Lower leg skin (tissue), 4 donors: ENCODE measurements around the gene DUSP8. TPM values are rescaled to one million over a fixed set of nuclear protein-coding genes. Genes with fewer than 3 reads are reported as not detected.
"Not testable (repeated sequence)": the region's sequence is repeated elsewhere in the genome, so short reads cannot be mapped to it uniquely, and the experiment has no call there.

ENCODE experiments used
- DNase-seq, 2 donors: peaks; one replicate each; pipeline ENCODE4 v3.0.0-alpha.2; 2019; ENCODE audit warnings: low spot score in 2 of 2
- H3K4me3 ChIP-seq: fragments of 200-600 bp; sonication (generic); 2 replicates; pipeline ENCODE4 v1.5.1; 2017; ENCODE audit warnings: mild to moderate bottlenecking, low read depth; ENCODE audit not compliant: poor library complexity, severe bottlenecking
- POLR2A ChIP-seq, 2 donors: fragments of 450-650 bp; IDR thresholded peaks; one replicate each; pipeline ENCODE4 v1.6.1; 2016 to 2017; ENCODE audit warnings: antibody characterized with exemption in 2 of 2, mild to moderate bottlenecking in 1 of 2, moderate library complexity in 1 of 2
- WGBS, 2 donors: methylation state at CpG; one replicate each; pipeline ENCODE4 v1.1.5; 2018; 5-methylcytosine and 5-hydroxymethylcytosine counted together
- intact Hi-C: fragments of 100-400 bp; cut with DNase I; formaldehyde crosslinking; loops from one replicate; pipeline ENCODE4 v1.15.0; 2023; ENCODE audit warnings: low total_unique reads
- total RNA-seq, 4 donors: library from RNA; depleted of rRNA; stranded (reverse); fragments of >200 nt; gene quantifications; one replicate each; pipeline ENCODE4 v1.1.0, GENCODE V29; 2016
- TF ChIP-seq, protein P1 (sequence below), 3 donors: fragments of 450-650 bp; IDR thresholded peaks; one replicate each; pipeline ENCODE4 v1.5.1; 2016; ENCODE audit warnings: antibody characterized with exemption in 3 of 3, mild to moderate bottlenecking in 3 of 3, moderate library complexity in 2 of 3

The DUSP8 gene
- total RNA-seq, 4 donors from 2014 or later, result 4.0 to 11.6 (median 5.9) TPM

DNA sequence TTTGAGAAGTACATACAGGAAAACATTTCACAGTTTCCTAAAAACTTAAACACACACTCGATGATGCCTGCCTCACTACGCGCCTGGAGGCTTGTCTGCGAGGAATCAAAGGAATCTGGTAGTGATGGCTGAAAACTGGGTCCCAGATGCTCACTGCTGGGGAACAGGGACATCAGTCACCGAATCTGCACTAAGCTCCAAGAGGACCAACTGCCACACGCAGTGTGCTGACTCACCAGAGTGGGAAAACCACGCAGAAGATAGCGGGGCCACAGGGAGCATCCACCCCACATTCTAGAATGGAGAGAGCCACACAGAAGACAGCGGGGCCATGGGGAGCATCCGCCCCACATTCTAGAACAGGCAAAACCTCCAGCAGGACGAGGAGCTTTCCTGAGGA is 61.1 kb downstream of the DUSP8 start:
- H3K4me3 ChIP-seq, result no peak overlapping the region
- DNase-seq, result no peak
- intact Hi-C loops, result loop anchor here (10.0 kb wide), 2 partner anchors 56 to 306 kb away; no protein-coding TSS in a partner anchor
- TF ChIP-seq POLR2A (IDR thresholded peaks at IDR 0.05), result no peak
- TF ChIP-seq, protein P1, sequence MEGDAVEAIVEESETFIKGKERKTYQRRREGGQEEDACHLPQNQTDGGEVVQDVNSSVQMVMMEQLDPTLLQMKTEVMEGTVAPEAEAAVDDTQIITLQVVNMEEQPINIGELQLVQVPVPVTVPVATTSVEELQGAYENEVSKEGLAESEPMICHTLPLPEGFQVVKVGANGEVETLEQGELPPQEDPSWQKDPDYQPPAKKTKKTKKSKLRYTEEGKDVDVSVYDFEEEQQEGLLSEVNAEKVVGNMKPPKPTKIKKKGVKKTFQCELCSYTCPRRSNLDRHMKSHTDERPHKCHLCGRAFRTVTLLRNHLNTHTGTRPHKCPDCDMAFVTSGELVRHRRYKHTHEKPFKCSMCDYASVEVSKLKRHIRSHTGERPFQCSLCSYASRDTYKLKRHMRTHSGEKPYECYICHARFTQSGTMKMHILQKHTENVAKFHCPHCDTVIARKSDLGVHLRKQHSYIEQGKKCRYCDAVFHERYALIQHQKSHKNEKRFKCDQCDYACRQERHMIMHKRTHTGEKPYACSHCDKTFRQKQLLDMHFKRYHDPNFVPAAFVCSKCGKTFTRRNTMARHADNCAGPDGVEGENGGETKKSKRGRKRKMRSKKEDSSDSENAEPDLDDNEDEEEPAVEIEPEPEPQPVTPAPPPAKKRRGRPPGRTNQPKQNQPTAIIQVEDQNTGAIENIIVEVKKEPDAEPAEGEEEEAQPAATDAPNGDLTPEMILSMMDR (IDR thresholded peaks at IDR 0.05), result no peak
- 75 to 81% methylated on average over 11 of the region's 11 CpGs for WGBS, 2 donors

DNA sequence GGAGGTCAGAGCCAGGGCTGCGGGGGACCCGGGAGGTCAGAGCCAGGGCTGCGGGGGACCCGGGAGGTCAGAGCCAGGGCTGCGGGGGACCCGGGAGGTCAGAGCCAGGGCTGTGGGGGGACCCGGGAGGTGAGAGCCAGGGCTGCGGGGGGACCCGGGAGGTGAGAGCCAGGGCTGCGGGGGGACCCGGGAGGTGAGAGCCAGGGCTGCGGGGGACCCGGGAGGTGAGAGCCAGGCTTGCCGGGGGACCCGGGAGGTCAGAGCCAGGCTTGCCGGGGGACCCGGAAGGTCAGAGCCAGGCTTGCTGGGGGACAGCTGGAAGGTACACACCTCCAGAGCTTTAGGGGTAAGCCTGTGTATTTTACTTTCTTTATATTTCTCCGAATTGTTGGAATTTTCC is 61.7 kb downstream of the DUSP8 start:
- not testable (repeated sequence) for H3K4me3 ChIP-seq, DNase-seq
- intact Hi-C loops, result loop anchor here (10.0 kb wide), 2 partner anchors 56 to 306 kb away; no protein-coding TSS in a partner anchor
- WGBS, 2 donors, result 86 to 88% methylated on average over 4 to 11 of the region's 18 CpGs

DNA sequence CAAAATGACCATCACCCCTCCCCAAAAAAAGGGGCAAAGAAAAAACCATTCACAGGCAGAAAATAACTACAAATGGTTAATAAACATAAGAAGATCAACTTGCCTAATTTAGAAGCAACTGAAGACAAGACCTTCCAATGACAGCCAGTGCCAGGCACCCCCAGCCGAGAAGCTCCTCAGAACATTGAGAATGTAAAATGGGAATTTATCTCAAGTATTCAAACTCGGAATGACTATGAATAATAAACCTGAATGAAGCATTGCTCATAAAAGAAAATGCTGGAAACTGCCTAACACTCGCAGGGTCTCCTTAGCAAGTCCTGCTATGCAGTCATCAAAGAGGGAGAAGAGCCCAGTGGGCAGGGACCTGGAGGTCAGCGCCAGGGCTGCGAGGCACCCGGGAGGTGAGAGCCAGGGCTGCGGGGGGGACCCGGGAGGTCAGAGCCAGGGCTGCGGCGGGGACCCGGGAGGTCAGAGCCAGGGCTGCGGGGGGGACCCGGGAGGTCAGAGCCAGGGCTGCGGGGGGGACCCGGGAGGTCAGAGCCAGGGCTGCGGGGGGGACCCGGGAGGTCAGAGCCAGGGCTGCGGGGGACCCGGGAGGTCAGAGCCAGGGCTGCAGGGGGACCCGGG is 62.3 kb downstream of the DUSP8 start:
- no peak overlapping the region for H3K4me3 ChIP-seq
- WGBS, 2 donors, result 70 to 78% methylated on average over 11 to 14 of the region's 20 CpGs
- intact Hi-C loops, result loop anchor here (10.0 kb wide), 3 partner anchors 55 to 305 kb away; no protein-coding TSS in a partner anchor
- no peak for DNase-seq
- TF ChIP-seq POLR2A (IDR thresholded peaks at IDR 0.05), result no peak
- TF ChIP-seq, protein P1 (IDR thresholded peaks at IDR 0.05), result no peak

DNA sequence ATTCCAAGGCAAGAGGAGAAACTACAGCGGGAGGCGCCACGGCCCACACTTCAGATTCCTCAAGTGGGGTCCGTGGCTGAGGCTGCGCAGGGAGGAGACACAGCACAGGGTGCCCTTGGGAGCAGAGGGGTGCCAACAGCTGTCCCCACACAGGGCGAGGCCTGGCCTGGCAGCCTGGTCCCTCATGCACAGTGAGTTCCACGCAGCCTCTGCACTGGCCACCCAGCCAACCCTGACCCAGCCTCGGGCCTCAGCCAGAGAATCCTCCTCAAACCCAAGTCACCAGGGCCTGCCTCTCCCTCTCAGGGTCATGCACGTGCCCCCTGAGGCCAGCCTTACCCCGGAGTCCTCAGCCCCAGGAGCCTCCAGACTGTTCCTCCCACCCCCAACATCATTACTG is 63.1 kb downstream of the DUSP8 start:
- intact Hi-C loops, result loop anchor here (10.0 kb wide), 1 partner anchor 224 kb away; no protein-coding TSS in a partner anchor
- no peak for DNase-seq
- 77 to 81% methylated on average over 8 to 10 of the region's 10 CpGs for WGBS, 2 donors
- TF ChIP-seq, protein P1 (IDR thresholded peaks at IDR 0.05), result no peak
- no peak for TF ChIP-seq POLR2A (IDR thresholded peaks at IDR 0.05)
- no peak overlapping the region for H3K4me3 ChIP-seq

DNA sequence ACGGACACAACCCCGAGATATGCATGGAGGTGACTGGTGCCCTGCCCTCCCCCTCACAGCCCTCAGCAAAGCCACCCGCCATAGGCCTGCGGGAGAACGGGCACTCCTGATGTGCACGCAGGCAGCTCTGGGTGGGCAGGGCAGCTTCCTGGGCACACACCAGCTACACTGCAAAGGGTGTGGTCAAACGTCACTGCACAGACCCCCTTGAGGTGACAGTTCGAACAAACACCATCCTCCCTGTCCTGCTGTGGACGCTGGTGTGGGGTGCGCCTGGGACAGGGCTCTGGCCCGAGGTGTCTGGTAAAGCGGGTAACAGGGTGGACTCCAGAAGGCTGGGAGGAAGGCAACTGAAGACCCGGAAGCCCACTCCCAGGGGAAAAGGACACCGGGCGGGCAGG is 63.6 kb downstream of the DUSP8 start:
- intact Hi-C loops, result loop anchor here (10.0 kb wide), 1 partner anchor 224 kb away; no protein-coding TSS in a partner anchor
- TF ChIP-seq, protein P1 (IDR thresholded peaks at IDR 0.05), result no peak
- no peak for TF ChIP-seq POLR2A (IDR thresholded peaks at IDR 0.05)
- 76 to 79% methylated on average over 9 to 14 of the region's 15 CpGs for WGBS, 2 donors
- H3K4me3 ChIP-seq, result no peak overlapping the region
- no peak for DNase-seq

DNA sequence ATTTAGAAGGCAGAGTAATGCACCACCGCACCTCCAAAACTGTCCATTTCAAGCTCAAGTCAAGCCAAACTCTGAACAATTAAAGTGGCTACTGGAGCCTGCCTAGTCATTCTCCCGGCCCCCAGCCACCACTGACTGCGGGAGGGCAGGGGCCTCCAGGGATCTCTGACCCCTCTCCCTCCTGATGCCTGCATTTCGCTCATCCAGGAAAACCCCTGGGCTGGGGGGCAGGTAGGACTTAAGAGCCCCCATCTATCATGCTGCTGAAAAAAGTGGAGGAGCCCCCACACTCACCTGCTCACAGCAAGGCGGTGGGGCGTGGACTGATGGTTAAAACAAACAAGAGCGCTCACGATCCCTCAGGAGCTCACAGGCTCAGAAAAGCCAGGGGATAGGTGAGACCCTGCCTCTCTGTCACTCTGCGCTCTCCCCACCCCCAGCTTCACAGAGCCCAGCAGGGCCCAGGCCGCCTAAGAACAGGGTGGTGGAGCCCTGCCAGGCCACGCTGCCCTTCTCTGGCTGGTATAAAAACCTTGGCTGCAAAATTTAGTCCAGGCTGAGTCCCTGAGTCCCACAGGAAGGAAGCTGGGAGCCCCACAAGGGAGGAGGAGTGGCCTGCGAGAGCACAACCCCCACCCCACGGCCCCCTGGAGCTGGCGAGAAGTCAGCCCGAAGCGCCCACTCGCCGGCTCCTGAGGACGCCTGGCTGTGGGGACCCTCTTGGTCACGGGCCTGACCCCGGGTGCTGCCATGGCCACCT is 64.5 kb downstream of the DUSP8 start:
- 67 to 73% methylated on average over 21 of the region's 21 CpGs for WGBS, 2 donors
- intact Hi-C loops, result loop anchor here (10.0 kb wide), 1 partner anchor 223 kb away; no protein-coding TSS in a partner anchor
- H3K4me3 ChIP-seq, result no peak overlapping the region
- no peak for TF ChIP-seq POLR2A (IDR thresholded peaks at IDR 0.05)
- TF ChIP-seq, protein P1 (IDR thresholded peaks at IDR 0.05), result no peak
- DNase-seq, result no peak
